ENCODE data around the gene WLS.

Gene WLS

DNA sequence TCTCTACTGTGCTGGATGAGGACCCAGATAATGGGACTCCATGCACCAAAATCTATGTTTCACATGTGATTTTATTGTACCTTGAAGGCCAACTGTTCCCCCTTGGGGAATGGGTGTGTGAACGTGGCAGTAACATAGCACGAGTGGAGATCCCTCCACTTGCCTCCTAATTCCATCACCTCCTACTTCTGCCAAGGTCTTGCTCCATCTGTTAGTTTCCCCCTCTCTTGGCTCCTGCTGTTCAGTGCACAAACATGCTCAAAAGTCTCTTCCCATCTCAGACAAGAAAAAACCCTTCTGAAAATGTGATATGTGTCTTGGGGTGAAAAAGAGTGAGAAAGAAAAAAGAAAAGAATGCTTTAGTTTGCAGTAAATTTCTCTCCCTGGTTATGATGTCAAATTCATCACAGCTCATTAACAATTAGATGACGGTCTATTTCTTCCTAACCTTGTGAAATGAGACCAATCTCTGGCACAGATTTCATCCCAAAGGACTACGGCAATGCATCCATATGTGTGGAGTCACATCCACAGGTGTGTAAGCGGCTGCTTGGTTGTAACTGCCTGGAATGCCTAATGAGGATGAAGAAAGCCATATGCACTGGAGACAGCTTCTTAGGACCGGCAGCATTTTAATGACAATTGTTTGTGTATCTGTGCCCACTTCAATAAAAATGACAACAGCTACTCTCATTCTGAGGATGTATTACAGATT is 102.6 kb downstream of the WLS start:
- no peak for FAIRE-seq

DNA sequence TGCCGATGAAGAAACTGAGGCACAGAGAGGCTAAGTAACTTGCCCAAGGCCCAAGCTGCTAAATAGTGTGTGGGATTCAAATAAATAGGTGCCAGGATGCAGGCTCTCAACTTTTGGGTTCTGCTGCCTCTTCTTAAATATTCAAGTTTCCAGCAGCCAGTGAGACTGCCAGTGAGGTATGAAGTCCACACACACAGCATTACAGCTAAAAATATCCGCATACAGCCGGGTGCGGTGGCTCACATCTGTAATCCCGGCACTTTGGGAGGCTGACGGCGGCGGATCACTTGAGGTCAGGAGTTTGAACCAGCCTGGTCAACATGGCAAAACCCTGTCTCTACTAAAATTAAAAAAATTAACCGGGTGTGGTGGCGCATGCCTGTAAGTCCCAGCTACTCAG is 103.5 kb downstream of the WLS start:
- FAIRE-seq = no peak

DNA sequence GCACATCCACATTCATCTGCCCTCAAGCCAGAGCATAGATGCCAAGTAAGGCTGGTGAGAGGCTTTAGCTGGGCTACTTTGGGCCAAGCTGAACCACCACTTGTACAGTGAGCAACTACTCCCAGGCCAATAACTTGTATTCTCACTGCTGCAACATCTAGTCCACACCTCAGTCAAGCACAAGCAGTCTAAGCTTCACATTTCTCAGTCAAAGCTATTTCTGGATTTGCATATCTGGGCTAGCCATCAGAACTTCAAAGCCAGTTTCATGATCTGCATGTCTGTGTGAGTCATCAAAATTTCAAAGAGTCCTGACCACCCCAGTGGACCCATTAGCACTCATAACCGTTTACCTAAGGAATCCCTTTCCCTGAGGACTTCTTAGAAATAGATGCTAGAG is 104.2 kb downstream of the WLS start:
- FAIRE-seq = no peak

DNA sequence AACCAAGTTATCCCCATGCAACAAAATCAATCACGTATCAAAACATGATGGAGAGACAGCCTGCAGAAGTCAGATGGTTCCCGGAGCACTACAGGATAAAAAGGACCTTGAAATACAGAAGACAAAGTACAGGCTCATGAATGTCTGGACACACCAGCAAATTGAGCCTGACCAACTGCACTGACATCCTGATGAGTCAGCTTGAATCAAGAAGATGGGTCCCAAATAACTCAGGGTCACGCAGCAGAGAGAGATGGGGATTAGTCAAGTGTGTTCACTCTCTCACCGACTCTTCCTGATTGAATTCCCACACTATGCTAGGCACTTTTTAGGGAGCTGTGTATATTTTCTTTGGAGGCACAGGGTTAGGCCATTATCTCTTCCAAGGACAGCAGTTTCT is 110.8 kb downstream of the WLS start:
- no peak for FAIRE-seq

DNA sequence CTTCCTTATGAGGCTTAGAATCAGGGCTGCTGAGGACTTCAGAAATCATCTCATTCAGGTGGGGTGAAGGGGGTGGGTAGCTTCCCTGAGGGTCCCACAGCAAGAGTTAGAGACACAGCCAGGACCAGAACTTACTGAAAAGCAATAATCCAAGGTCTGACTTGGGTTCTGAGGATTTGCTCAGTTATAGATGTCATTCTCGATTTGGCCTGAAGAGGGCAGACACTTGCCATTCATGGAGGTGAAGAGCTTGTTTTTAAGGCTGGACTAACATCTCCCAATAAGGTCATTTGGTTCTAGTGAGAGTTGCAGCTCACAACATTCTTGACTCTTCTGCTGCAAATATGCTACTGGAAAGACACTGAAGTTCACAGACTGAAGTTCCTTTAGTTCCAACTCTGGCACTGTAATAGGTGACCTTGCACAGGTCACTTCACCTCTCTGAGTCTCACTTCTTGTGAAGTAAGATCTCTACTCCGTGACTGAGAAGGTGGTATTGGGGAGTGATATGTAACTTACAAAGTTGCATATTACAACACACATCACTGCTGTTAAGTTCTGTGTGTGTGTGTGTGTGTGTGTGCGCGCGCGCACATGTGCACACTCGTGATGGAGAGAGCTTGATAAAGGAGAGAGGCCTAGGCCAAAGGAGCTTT is 112.1 kb downstream of the WLS start:
- FAIRE-seq = no peak

DNA sequence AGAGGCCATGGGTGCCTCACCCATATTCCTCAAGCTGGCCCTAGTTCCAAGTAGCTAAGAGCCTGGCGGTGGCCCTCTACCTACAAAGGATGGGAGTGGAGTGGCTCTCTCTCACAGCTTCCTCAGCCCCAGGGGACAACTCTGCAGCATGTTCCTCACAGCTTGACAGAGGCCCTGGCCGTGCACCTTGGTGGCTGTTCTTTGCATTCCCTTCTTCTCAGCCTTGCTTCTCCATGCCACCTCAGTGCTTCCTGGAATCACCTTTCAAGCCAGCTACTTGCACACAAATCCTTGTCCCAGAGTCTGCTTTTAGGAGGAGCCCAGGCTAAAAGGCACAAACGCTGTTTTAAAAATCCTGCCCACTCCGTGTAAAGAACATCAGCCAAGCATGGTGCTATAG is 112.9 kb downstream of the WLS start:
- no peak for FAIRE-seq

DNA sequence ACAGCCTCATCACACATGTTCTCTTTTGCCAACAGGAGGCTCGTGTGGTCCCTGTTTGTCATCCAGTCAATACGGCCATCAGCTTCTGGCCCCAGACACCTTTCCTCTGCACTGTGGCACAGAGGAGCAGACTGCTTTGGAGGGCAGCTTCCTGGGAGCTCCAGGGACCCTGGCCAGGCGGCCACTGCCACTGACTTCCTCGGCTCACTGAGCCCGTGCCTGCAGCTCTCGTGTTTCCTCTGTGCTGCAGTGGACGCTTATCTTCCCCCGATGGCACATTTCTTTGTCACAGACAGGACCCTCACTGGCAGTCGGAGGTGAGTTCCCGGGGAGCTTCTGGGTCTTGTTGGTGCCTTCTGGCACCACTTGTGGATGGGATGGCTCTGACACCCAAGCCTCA is 114.9 kb downstream of the WLS start:
- no peak for FAIRE-seq

DNA sequence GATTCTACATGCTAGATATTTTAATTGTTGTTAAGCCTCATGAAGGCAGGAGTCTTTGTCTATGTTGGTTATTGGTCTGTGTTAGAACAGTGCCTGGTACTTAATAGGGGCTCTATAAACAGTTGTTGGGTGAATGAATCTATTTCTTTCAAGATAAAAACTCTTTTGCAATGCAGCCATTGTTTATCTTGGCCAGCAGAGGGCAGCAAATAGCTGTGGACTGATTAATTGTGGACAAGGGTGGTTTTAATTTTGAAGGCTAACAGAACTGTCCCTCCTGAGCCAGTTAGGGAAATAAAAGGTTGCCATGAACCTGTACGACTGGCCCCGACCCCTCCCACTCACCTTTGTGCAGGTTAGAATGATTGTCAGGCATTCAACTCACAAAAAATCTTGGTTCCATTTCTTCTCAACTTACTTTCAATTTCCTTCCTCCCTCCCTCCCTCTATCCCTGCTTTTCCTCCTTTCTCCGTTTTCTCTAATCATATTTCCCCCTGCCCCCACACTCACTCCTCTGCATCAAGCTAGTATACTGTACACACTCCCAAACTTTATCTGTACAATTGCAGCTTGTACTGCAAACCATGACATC is 115.6 kb downstream of the WLS start:
- no peak for FAIRE-seq

DNA sequence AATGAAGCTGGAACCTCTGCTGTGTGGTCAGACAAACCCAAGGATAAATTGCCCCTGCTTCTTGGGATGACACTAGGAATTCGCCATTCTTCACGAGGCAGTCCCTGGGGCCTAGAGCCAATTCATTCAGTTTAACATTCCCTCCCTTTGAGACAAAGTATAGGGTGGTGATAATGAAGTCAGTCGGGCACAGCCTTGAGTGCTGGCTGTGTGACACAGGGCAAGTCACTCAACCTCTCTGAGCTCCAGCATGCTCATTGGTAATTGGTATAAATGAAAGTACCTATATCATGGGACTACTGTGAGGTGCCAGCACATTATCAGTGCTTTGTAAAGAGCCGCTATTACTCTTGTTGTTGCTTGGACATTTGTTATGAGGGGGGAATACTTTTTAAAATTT is 117.0 kb downstream of the WLS start:
- FAIRE-seq = no peak

DNA sequence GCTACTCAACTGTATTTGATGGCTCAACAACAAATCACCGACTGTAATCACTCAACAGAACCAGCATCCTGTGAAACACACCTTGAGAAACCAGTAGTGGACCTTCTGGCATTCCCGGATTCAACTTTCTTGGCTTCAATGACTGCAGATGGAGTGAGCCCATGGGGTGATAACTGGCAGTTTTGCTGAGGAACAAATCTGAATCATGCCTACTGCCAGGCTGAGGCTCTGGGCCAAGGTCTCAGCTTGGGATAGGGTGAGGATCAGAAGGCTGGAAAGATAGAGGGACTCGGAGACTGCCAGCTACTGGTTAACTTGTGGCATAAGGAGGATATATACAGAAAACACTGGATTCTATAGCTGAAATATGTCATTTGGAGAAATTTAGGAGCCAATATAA is 118.4 kb downstream of the WLS start:
- no peak for FAIRE-seq

DNA sequence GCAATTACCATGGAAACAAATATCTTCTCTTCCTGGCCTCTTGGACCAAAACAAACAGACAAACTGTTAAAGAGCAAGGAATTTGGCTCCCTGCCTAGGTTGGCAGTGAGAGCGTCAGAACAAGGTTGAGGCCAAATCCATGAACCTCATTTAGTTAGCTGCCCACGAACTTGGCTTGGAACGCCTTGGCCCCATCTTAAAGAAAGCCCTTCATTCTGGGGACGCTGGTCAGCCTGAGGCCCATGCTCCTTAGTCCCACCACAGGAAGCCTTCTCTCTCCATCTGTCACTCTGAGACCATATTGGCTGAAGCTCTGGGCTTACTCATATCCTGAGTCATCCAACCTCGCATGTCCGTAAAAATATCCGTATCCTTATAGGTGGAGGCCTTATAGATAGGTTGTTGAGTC is 119.5 kb downstream of the WLS start:
- FAIRE-seq = no peak

DNA sequence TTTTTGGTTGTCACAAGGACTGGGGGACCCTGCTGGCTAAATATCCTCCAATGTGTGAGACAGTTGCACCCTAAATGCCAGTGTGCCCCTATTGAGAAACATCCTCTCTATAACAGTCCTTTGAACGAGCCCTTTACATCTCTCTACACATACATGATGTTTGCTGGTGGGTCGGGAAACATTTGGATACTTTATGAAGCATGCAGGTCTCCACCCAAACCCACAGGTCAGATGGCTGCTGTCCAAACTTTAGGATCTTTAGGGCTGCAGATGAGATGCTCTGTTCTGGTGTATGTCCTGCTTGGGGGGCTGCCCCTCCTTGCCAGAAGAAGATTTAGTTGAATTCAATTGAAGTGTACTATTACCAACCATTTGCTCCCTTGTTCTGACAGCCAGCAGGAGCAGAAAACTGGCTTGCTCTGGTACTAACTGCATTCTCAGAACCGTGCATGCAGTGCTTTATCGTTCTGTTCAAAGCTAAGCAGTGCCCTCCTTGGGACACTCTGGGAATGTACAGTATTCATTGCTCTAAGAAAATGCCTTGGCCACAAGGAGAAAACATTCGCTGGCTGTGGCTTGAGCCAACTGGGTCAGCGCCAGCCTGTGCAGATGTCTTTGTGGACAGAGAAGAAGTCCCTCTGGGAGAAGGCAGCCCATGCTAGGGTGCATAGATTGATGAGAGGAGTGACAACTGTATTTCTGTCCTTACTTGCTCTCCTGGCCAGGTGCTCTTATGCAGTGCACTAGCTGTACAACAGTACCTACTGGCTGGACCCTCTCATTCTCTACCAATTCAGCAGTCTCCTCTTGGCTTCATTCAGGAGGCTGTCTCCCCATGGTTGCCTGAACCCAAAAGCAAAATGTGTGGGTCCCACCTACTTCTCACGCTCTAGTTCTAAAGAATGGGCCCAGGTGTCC is 120.5 kb downstream of the WLS start:
- FAIRE-seq = no peak

DNA sequence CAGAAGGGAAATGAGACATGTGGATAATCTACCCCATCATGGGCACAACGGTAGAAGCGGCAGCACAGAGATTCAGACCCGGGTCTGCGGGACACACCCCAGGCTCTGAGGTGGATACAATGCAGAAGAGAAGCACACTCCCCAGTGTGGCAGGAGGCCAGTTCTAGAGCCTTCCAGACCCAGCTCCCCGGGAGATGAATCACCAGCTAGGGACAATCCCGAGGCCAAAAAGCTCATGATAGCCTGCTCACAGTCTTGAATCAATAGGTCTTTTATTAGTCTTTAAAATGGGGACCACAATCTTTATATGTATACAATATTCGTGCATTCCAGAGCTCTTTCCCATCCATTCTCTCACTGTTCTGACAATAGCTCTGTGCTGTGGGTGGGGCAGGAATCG is 124.6 kb downstream of the WLS start:
- no peak for FAIRE-seq

DNA sequence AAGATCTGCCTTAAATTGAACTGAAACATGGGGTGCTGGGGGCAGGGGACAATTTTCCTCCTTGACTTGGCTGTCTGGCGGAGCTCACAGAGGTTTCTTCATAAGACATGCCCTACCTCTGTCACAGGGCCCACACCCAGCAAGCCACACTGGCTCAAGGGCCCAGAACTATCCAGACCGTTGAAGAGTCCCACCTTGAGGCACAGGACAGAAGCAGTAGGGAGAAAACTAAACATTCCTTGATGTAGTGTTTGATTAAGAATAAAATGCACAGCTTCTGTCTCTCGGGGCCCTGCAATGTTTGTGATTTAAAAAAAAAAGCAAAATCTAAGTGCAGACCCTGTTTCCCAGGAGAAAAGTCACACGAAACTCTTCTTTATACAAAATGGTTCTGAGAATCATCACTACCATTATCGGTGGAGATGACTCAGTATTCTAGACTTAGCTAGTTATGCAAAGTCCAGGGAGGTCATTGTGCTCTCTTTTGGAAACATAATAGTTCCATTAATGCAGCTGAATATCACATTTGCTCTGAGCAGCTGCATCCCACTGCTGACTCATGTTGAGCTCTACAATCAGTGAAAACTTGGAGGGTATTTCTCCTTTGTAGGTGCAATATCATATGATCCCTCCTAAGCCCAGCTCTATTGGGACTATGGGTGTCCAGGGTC is 128.3 kb downstream of the WLS start:
- FAIRE-seq = no peak

DNA sequence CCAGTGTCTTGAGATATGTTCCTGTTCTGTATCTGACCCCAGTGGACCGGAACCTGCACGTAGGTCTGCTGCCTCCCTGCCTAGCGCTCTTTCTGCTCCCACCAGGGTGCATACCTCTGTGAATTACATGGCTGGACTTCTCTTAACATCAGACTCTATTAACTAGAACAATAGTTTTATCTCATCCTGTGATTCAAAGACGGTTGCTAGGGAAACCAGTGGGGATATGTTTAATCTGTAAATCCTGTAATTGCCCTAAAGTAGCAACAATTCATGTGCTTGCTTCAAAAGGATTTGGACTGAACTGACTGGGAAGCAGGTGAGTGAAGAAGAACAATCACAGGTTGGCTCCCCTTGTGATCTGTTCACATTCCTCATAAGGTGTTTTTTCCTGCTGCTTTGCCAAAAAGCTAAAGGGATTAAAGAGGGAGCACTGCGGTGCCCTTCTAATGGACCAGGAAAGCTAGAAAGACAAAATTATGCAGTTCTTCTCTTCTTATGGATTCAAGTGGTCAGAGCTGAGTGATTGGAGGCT is 129.2 kb downstream of the WLS start:
- no peak for FAIRE-seq

DNA sequence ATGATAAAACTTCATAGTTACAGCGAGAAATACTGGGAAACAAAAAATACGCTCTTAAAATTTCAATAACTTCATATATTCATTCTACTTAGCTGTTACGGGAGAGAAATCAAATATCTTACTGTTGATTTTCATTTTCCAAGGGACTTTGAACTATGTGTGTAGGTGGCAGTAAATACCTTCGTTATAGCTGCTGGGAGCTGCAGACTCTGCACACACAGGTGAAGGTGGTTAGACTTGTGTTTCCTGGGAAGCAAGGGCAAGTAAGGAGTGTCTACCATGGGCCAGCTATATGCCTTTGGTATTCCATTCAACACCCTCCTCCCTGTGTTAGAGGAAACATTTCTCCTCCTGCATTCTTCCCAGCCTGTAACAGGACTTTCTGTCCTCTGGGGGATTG is 130.5 kb downstream of the WLS start:
- FAIRE-seq = peak; percentile 88

DNA sequence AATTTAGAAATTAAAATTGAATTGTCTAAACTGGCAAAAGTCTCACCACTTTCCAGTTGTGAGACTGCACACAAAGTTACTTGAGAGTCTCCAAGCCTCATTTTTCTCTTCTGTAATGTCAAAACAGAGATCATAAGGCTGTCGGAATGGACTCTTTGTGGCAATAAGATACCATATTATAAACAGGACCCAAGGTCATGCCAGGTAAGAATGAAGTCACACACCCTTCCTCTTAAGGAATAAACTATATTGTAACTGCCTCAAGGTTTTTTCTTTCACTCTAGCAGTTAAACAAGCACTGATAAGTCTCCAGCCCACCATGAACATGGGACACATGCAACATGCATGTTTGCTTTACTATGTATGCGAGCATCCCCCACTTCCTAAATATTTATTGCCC is 131.8 kb downstream of the WLS start:
- FAIRE-seq = no peak

DNA sequence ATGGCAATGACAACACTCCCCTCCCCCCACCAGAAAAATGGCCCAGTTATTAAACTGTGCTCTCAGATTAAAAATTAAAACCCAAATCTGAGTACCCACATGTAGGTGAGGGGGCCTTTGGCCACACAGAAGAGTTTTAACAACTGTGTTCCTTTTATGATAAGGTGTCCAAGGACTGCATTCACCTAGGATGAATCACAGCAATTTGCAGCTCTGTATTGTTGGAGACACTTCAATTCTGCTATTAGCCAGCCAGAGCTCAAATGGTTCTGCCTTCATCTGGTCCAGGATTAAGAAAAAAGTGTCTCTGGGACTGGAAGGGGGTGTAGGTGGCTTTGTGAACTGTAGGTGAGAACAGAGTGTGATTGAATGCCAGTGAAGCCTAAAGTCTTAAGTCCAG is 138.6 kb downstream of the WLS start:
- FAIRE-seq = no peak

DNA sequence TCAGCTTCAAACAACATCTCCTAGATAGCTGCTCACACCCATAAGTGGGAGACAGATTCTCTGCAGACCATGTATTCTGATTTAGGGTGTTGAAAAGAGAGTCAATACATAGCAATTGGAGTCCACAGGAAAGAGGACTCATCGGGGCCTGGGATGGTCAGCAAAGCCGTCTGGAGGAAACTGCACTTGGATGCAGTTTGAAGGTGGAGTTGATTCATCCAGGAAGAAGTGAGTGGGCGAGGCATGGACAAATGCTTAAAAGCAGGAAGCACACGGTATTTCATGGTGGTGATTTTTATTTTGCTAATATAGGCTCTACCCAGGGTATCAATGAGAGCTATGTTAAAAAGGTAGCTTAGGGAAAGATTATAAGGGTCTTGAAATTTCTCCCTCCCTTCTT is 145.1 kb downstream of the WLS start:
- FAIRE-seq = no peak

DNA sequence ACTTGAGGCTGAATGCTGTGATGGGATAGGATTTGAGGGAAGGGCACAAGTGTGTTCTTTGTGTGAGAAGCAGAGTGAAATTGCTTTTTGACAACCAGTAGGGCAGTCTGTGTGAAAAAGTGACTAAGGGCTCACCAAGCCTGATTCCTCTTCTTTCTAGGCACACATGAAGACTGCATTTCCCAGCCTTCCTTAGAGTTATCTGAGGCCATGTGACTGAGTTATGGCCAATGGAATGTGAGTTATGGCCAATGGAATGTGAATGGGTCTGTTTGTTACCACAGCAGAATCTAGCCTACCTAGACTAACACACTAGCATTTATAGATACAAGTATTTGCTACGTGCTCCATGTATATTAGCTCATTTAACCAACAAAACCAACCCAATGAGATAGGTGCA is 146.6 kb downstream of the WLS start:
- FAIRE-seq = no peak

DNA sequence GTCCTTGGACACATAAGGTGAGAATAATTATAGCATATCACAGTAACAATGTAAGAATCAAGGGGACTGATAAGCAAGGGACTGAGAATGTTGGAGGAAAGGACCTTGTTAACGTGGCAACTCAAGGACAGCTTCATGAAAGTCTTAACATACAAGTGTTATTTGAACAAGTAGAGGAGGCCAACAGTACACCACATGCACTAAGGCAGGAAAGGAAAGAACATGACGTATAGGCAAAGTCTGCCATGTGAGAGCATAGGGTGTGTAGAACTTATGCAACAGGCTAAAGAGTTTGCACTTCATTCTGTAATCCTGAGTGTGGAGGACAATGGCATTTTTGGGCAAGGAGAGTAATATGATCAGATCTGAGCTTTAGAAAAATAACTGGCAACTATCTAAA is 148.6 kb downstream of the WLS start:
- no peak for FAIRE-seq

DNA sequence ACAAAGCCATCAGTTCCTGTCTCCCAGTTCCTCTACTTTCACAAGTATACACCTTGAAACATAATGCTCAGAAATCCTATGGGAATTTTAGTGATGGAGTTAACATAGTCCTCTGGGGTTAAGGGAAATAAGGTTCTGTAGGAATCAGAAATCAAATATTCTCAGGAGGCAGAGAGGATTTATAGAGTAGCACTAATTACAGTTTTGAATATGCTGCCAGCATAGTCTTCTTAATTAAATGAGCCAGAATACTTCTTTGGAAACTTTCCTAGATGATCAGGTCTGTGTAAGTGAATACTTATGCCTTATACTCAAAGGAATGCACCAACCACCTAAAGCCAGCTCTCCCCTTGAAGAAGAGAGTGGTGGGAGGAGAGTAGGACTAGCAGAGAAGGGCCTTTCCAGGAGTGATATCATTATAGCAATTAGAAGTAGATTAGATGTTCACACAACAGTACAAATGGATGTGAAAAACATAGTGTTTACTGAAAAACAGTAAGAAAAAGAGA is 150.5 kb downstream of the WLS start:
- FAIRE-seq = no peak

All from colon (tissue), 2 donors.